Cardiac fibroblast (primary cell): ENCODE data around the gene PNPLA8.
A peak's percentile ranks its signal among the peaks of the same experiment; 100 is the strongest.

Experiments used
- DNase-seq, 2 donors: peaks; one replicate each; pipeline versions ENCODE4 v3.0.0 to v3.0.0-alpha.2; 2010; ENCODE audit warnings: low read depth in 2 of 2
- H3K4me3 ChIP-seq, 2 donors: replicated peaks in 1 of 2; 1 replicate in 1 of 2; 2 replicates in 1 of 2; pipeline ENCODE4 v1.5.1; 2011; ENCODE audit warnings: low read depth in 2 of 2, low read length in 2 of 2, mild to moderate bottlenecking in 2 of 2, moderate library complexity in 1 of 2
- CTCF ChIP-seq: IDR thresholded peaks from one replicate; pipeline ENCODE4 v1.5.1; 2011; ENCODE audit warnings: low read depth, mild to moderate bottlenecking, low read length, inconsistent platforms

Gene PNPLA8

GRCh38 chr7:108442039-108442568 is 83.8 kb downstream of the PNPLA8 start:
- no peak for TF ChIP-seq CTCF
- no peak overlapping the region for H3K4me3 ChIP-seq
- no peak for DNase-seq

GRCh38 chr7:108441392-108441955 is 84.5 kb downstream of the PNPLA8 start:
- TF ChIP-seq CTCF: no peak
- no peak for DNase-seq
- no peak overlapping the region for H3K4me3 ChIP-seq

GRCh38 chr7:108440613-108441012 is 85.3 kb downstream of the PNPLA8 start:
- no peak for TF ChIP-seq CTCF
- H3K4me3 ChIP-seq: no peak overlapping the region
- peak in 1 of 2 donors; percentile 52 for DNase-seq

GRCh38 chr7:108436906-108437305 is 89.0 kb downstream of the PNPLA8 start:
- H3K4me3 ChIP-seq: no peak overlapping the region
- TF ChIP-seq CTCF: no peak
- DNase-seq: no peak

GRCh38 chr7:108434010-108434409 is 91.9 kb downstream of the PNPLA8 start:
- DNase-seq: no peak
- no peak overlapping the region for H3K4me3 ChIP-seq
- TF ChIP-seq CTCF: no peak

GRCh38 chr7:108431099-108431498 is 94.8 kb downstream of the PNPLA8 start:
- no peak for TF ChIP-seq CTCF
- no peak for DNase-seq
- H3K4me3 ChIP-seq: no peak overlapping the region

- TF ChIP-seq CTCF: no peak
- no peak overlapping the region for H3K4me3 ChIP-seq
- DNase-seq: no peak
These were observed 95.3 kb downstream of the PNPLA8 start for GRCh38 chr7:108430664-108431063.
